HCT116 (cell line): ENCODE measurements around the gene PDE7B. TPM values are rescaled to one million over a fixed set of nuclear protein-coding genes. Genes with fewer than 3 reads are reported as not detected.

Experiments
- ATAC-seq: fragments of 200-7000 bp; cut with Tn5 transposase; 2 replicates; pipeline ENCODE4 v1.9.1; 2020; ENCODE audit warnings: mild to moderate bottlenecking, moderate library complexity
- BruUV-seq: library from RNA; stranded (reverse); fragments of 400-500 nt; replicated peaks from 2 replicates; lab custom pipeline; 2021; lab: Mats Ljungman, UMichigan
- CTCF ChIA-PET: fragments of 300-600 bp; sonication (Branson Sonifier 250); formaldehyde crosslinking; loops from one replicate; lab custom pipeline; 2021; ENCODE audit warnings: antibody characterized with exemption; lab: Charles Lee
- POLR2A ChIA-PET: fragments of 300-600, 350-600 bp; sonication (Branson Sonifier 250); formaldehyde crosslinking; loops from one replicate; lab custom pipeline; 2021; ENCODE audit warnings: antibody characterized with exemption; lab: Charles Lee
- RAD21 ChIA-PET, 2 experiments: fragments of 300-600 bp; sonication (Branson Sonifier 250); formaldehyde crosslinking; loops; one replicate each; lab custom pipeline; 2023; ENCODE audit warnings: low total read pairs in 2 of 2; ENCODE audit not compliant: uncharacterized antibody in 2 of 2, unreplicated experiment in 2 of 2, low non-redundant PET in 1 of 2; lab: Charles Lee
- DNase-seq: peaks from one replicate; pipeline ENCODE4 v3.0.0-alpha.2; 2010; ENCODE audit warnings: low read depth, low spot score
- H2AFZ ChIP-seq: fragments of 200-600 bp; shearing (Covaris generic), sonication (generic); 2 replicates; pipeline ENCODE4 v1.6.1; 2017; ENCODE audit warnings: low read depth, mixed run types, mixed read lengths, antibody characterized with exemption, low read length; ENCODE audit not compliant: poor library complexity, severe bottlenecking
- H3K27ac ChIP-seq: 2 replicates; pipeline ENCODE4 v1.5.1; 2012; ENCODE audit warnings: low read depth, low read length
- H3K27me3 ChIP-seq: fragments of 200-600 bp; sonication (generic); 2 replicates; pipeline ENCODE4 v1.6.1; 2016; ENCODE audit warnings: mixed run types, low read length, mixed read lengths; ENCODE audit not compliant: insufficient read depth
- H3K36me3 ChIP-seq, 2 experiments: fragments of 200-500 bp in 1 of 2; fragments of 200-600 bp in 1 of 2; sonication (Bioruptor generic) in 1 of 2; sonication (generic) in 1 of 2; 2 replicates each; pipeline versions ENCODE4 v1.5.1 to v1.6.1; 2014 to 2016; ENCODE audit warnings: low read length in 2 of 2, inconsistent platforms in 1 of 2, mixed read lengths in 1 of 2, mixed run types in 1 of 2; ENCODE audit not compliant: insufficient read depth in 2 of 2, control insufficient read depth in 1 of 2
- H3K4me1 ChIP-seq, 2 experiments: fragments of 200-600 bp in 1 of 2; sonication (generic) in 1 of 2; 2 replicates each; pipeline versions ENCODE4 v1.5.1 to v1.6.1; 2012 to 2017; ENCODE audit warnings: low read length in 2 of 2, inconsistent platforms in 1 of 2, mild to moderate bottlenecking in 1 of 2, mixed read lengths in 1 of 2, mixed run types in 1 of 2, moderate library complexity in 1 of 2; ENCODE audit not compliant: insufficient read depth in 2 of 2, control insufficient read depth in 1 of 2
- H3K4me2 ChIP-seq: fragments of 200-600 bp; sonication (generic); 2 replicates; pipeline ENCODE4 v1.6.1; 2017; ENCODE audit warnings: mixed run types, low read length, mixed read lengths
- H3K4me3 ChIP-seq, 2 experiments: fragments of 200-600 bp in 1 of 2; sonication (generic) in 1 of 2; replicated peaks in 1 of 2; 2 replicates each; pipeline ENCODE4 v1.5.1; 2011 to 2016; ENCODE audit warnings: low read length in 2 of 2, control low read depth in 1 of 2, low read depth in 1 of 2, mild to moderate bottlenecking in 1 of 2, mixed read lengths in 1 of 2, mixed run types in 1 of 2
- H3K79me2 ChIP-seq: fragments of 200-600 bp; sonication (generic); 2 replicates; pipeline ENCODE4 v1.6.1; 2017; ENCODE audit warnings: mild to moderate bottlenecking, mixed run types, low read length, moderate library complexity, mixed read lengths; ENCODE audit not compliant: insufficient read depth
- H3K9ac ChIP-seq: fragments of 200-600 bp; sonication (generic); 2 replicates; pipeline ENCODE4 v1.6.1; 2016; ENCODE audit warnings: low read length, mixed read lengths
- H3K9me2 ChIP-seq: fragments of 200-600 bp; sonication (generic), shearing (Covaris generic); 2 replicates; pipeline ENCODE4 v1.6.1; 2017; ENCODE audit warnings: mixed run types, mild to moderate bottlenecking, moderate library complexity; ENCODE audit not compliant: insufficient read depth
- H3K9me3 ChIP-seq, 2 experiments: fragments of 200-500 bp in 1 of 2; fragments of 200-600 bp in 1 of 2; sonication (Bioruptor generic) in 1 of 2; sonication (generic) in 1 of 2; 2 replicates each; pipeline ENCODE4 v1.6.1; 2014 to 2017; ENCODE audit warnings: low read length in 2 of 2, mixed read lengths in 2 of 2, inconsistent platforms in 1 of 2, low read depth in 1 of 2, mild to moderate bottlenecking in 1 of 2, mixed run types in 1 of 2, moderate library complexity in 1 of 2; ENCODE audit not compliant: control insufficient read depth in 1 of 2, insufficient read depth in 1 of 2
- H4K20me1 ChIP-seq: fragments of 200-600 bp; sonication (generic), shearing (Covaris generic); 2 replicates; pipeline ENCODE4 v1.6.1; 2017; ENCODE audit warnings: mixed run types, mild to moderate bottlenecking, moderate library complexity; ENCODE audit not compliant: insufficient read depth
- ATF3 ChIP-seq: IDR thresholded peaks from 2 replicates; pipeline ENCODE4 v1.6.1; 2012
- EZH2phosphoT487 ChIP-seq: fragments of 200-600 bp; IDR thresholded peaks from 2 replicates; pipeline ENCODE4 v1.6.1; 2018; ENCODE audit warnings: antibody characterized with exemption, borderline replicate concordance
- FOSL1 ChIP-seq: IDR thresholded peaks from 2 replicates; pipeline ENCODE4 v1.6.1; 2012; ENCODE audit warnings: low read depth
- MAX ChIP-seq: IDR thresholded peaks from 2 replicates; pipeline ENCODE4 v1.6.1; 2012
- SRF ChIP-seq: IDR thresholded peaks from 2 replicates; pipeline ENCODE4 v1.6.1; 2012; ENCODE audit warnings: low read depth
- TCF7L2 ChIP-seq: IDR thresholded peaks from 2 replicates; pipeline ENCODE4 v1.7.0; 2011; ENCODE audit warnings: borderline replicate concordance, inconsistent platforms; ENCODE audit not compliant: insufficient read depth, insufficient read length; ENCODE audit errors: extremely low read depth
- YY1 ChIP-seq: IDR thresholded peaks from 2 replicates; pipeline ENCODE4 v1.6.1; 2011; ENCODE audit warnings: low read length, low read depth, moderate library complexity, mild to moderate bottlenecking; ENCODE audit not compliant: insufficient replicate concordance; ENCODE audit errors: extremely low read depth
- ZBTB33 ChIP-seq: IDR thresholded peaks from 2 replicates; pipeline ENCODE4 v1.6.1; 2011; ENCODE audit warnings: mild to moderate bottlenecking, low read length, moderate library complexity; ENCODE audit not compliant: insufficient replicate concordance; ENCODE audit errors: extremely low read depth
- ZFX ChIP-seq: fragments of 450-650 bp; IDR thresholded peaks from 2 replicates; pipeline ENCODE4 v1.6.1; 2017
- ZNF274 ChIP-seq: fragments of 200-500 bp; sonication (Bioruptor generic); IDR thresholded peaks from 2 replicates; pipeline ENCODE4 v1.6.1; 2014; ENCODE audit warnings: mild to moderate bottlenecking, low read depth, low read length, inconsistent platforms
- intact Hi-C: fragments of 100-400 bp; cut with micrococcal nuclease; formaldehyde crosslinking; loops from 2 replicates; pipeline ENCODE4 v1.10.0; 2022
- total RNA-seq: library from RNA; stranded (reverse); gene quantifications from one replicate; pipeline ENCODE4 v1.2.1, GENCODE V29; 2021; ENCODE audit not compliant: unreplicated experiment

The PDE7B gene
- total RNA-seq, 1 experiment from 2014 or later = 0.61 TPM

GRCh38 chr6:135891710-135892109 is 40.2 kb downstream of the PDE7B start:
- BruUV-seq = no TSS peak
- H3K9me3 ChIP-seq = no peaks in the 10 kb centered on the region
- DNase-seq (no peak), ATAC-seq (no peak)
- no peak overlapping the region for H3K27ac ChIP-seq
- H3K9me2 ChIP-seq = no peaks in the 10 kb centered on the region
- H4K20me1 ChIP-seq = no peaks in the 10 kb centered on the region
- no peaks in the 10 kb centered on the region for H3K79me2 ChIP-seq
- H3K4me1 ChIP-seq = no peaks in the 10 kb centered on the region
- no peaks in the 10 kb centered on the region for H3K36me3 ChIP-seq
- POLR2A ChIA-PET = no interaction called here
- H3K27me3 ChIP-seq = no peaks in the 10 kb centered on the region
- H3K4me2 ChIP-seq = no peak overlapping the region
- no peak overlapping the region for H3K9ac ChIP-seq
- CTCF ChIA-PET = no interaction called here
- TF ChIP-seq ZNF274 (no peak), ZFX (no peak), ATF3 (no peak), FOSL1 (no peak), SRF (no peak), MAX (no peak), ZBTB33 (no peak), TCF7L2 (no peak), YY1 (no peak), EZH2phosphoT487 (no peak)
- RAD21 ChIA-PET = no interaction called here
- no peak overlapping the region for H3K4me3 ChIP-seq
- H2AFZ ChIP-seq = no peak overlapping the region
- intact Hi-C loops = no loop called here
